H9 (cell line): ENCODE data around the gene MECP2. TPM values are rescaled to one million over a fixed set of nuclear protein-coding genes. Genes with fewer than 3 reads are reported as not detected.

Source experiments
- DNase-seq: peaks from one replicate; pipeline ENCODE4 v3.0.0-alpha.2; 2017
- H2AFZ ChIP-seq: one replicate; pipeline ENCODE4 v1.6.1; 2013; ENCODE audit warnings: mild to moderate bottlenecking, low read length, control low read depth, moderate library complexity
- H2AK5ac ChIP-seq: 2 replicates; pipeline ENCODE4 v1.6.1; 2013; ENCODE audit warnings: low read length, control low read depth, mixed read lengths; ENCODE audit not compliant: insufficient read length
- H2BK120ac ChIP-seq: one replicate; pipeline ENCODE4 v1.6.1; 2013; ENCODE audit warnings: low read depth, mild to moderate bottlenecking, low read length, control low read depth, inconsistent platforms; ENCODE audit not compliant: poor library complexity, severe bottlenecking
- H2BK12ac ChIP-seq: 2 replicates; pipeline ENCODE4 v1.6.1; 2013; ENCODE audit warnings: low read length, control low read depth, mixed read lengths, low read depth; ENCODE audit not compliant: insufficient read length
- H2BK15ac ChIP-seq: 2 replicates; pipeline ENCODE4 v1.6.1; 2013; ENCODE audit warnings: low read depth, low read length, control low read depth
- H2BK20ac ChIP-seq: one replicate; pipeline ENCODE4 v1.6.1; 2013; ENCODE audit warnings: low read depth, mild to moderate bottlenecking, low read length, control low read depth, inconsistent platforms; ENCODE audit not compliant: poor library complexity, severe bottlenecking
- H2BK5ac ChIP-seq: 2 replicates; pipeline ENCODE4 v1.6.1; 2013; ENCODE audit warnings: low read length, control low read depth, mixed read lengths; ENCODE audit not compliant: insufficient read length
- H3K14ac ChIP-seq: 2 replicates; pipeline ENCODE4 v1.6.1; 2013; ENCODE audit warnings: low read length, control low read depth; ENCODE audit not compliant: insufficient read depth
- H3K18ac ChIP-seq: 2 replicates; pipeline ENCODE4 v1.6.1; 2013; ENCODE audit warnings: low read depth, mild to moderate bottlenecking, mixed read lengths, low read length, control low read depth; ENCODE audit not compliant: insufficient read length
- H3K23ac ChIP-seq: 2 replicates; pipeline ENCODE4 v1.6.1; 2013; ENCODE audit warnings: low read length, control low read depth, mixed read lengths, low read depth; ENCODE audit not compliant: insufficient read length
- H3K23me2 ChIP-seq: 2 replicates; pipeline ENCODE4 v1.6.1; 2013; ENCODE audit warnings: low read depth, mild to moderate bottlenecking, mixed read lengths, low read length, control low read depth; ENCODE audit not compliant: insufficient read length, poor library complexity, severe bottlenecking
- H3K27ac ChIP-seq: 2 replicates; pipeline ENCODE4 v1.5.1; 2013; ENCODE audit warnings: low read length, control low read depth, mixed read lengths, low read depth; ENCODE audit not compliant: insufficient read length
- H3K27me3 ChIP-seq: 2 replicates; pipeline ENCODE4 v1.6.1; 2013; ENCODE audit warnings: low read length, control low read depth, inconsistent platforms; ENCODE audit not compliant: insufficient read depth
- H3K4ac ChIP-seq: 2 replicates; pipeline ENCODE4 v1.6.1; 2013; ENCODE audit warnings: low read depth, mild to moderate bottlenecking, control low read depth, inconsistent platforms, low read length, moderate library complexity
- H3K4me1 ChIP-seq: 2 replicates; pipeline ENCODE4 v1.6.1; 2013; ENCODE audit warnings: low read length, control low read depth, inconsistent platforms; ENCODE audit not compliant: insufficient read depth
- H3K4me2 ChIP-seq: 2 replicates; pipeline ENCODE4 v1.6.1; 2013; ENCODE audit warnings: low read length, control low read depth, mixed read lengths; ENCODE audit not compliant: insufficient read length, insufficient read depth
- H3K56ac ChIP-seq: 2 replicates; pipeline ENCODE4 v1.6.1; 2013; ENCODE audit warnings: low read depth, mild to moderate bottlenecking, mixed read lengths, low read length, control low read depth; ENCODE audit not compliant: insufficient read length
- H3K79me1 ChIP-seq: 2 replicates; pipeline ENCODE4 v1.6.1; 2013; ENCODE audit warnings: low read depth, mild to moderate bottlenecking, moderate library complexity, low read length, control low read depth, inconsistent platforms; ENCODE audit not compliant: insufficient read depth, poor library complexity, severe bottlenecking
- H3K79me2 ChIP-seq: 2 replicates; pipeline ENCODE4 v1.6.1; 2013; ENCODE audit warnings: low read length, control low read depth, inconsistent platforms; ENCODE audit not compliant: insufficient read depth
- H3K9ac ChIP-seq: 2 replicates; pipeline ENCODE4 v1.6.1; 2013; ENCODE audit warnings: low read length, control low read depth, mixed read lengths; ENCODE audit not compliant: insufficient read length; ENCODE audit errors: extremely low read depth
- H3K9me3 ChIP-seq: one replicate; pipeline ENCODE4 v1.6.1; 2013; ENCODE audit warnings: low read depth, low read length, inconsistent platforms; ENCODE audit not compliant: control insufficient read depth
- H3T11ph ChIP-seq: one replicate; pipeline ENCODE4 v1.6.1; 2013; ENCODE audit warnings: mild to moderate bottlenecking, low read length, control low read depth, inconsistent platforms
- H4K20me1 ChIP-seq: one replicate; pipeline ENCODE4 v1.6.1; 2013; ENCODE audit not compliant: control insufficient read depth, insufficient read length, insufficient read depth
- H4K5ac ChIP-seq: 2 replicates; pipeline ENCODE4 v1.6.1; 2013; ENCODE audit warnings: low read depth, mild to moderate bottlenecking, mixed read lengths, low read length, control low read depth; ENCODE audit not compliant: insufficient read length
- H4K8ac ChIP-seq: replicated peaks from 2 replicates; pipeline ENCODE4 v1.6.1; 2013; ENCODE audit warnings: low read length, control low read depth, mixed read lengths, low read depth; ENCODE audit not compliant: insufficient read length
- H4K91ac ChIP-seq: 2 replicates; pipeline ENCODE4 v1.6.1; 2013; ENCODE audit warnings: low read depth, mild to moderate bottlenecking, moderate library complexity, mixed read lengths, low read length, control low read depth; ENCODE audit not compliant: insufficient read length
- H3K27ac Mint-ChIP-seq, 3 experiments: 2 replicates in 2 of 3; 3 replicates in 1 of 3; pipeline ENCODE4 v1.8.0; 2020 to 2021; ENCODE audit warnings: mixed read lengths in 3 of 3, mild to moderate bottlenecking in 1 of 3, moderate library complexity in 1 of 3
- H3K27me3 Mint-ChIP-seq: 2 replicates; pipeline ENCODE4 v1.8.0; 2021; ENCODE audit warnings: low read depth, mild to moderate bottlenecking, moderate library complexity, mixed read lengths
- H3K36me3 Mint-ChIP-seq, 3 experiments: 2 replicates in 2 of 3; 3 replicates in 1 of 3; pipeline ENCODE4 v1.8.0; 2020 to 2021; ENCODE audit warnings: low read depth in 3 of 3, mixed read lengths in 3 of 3; ENCODE audit not compliant: insufficient read depth in 1 of 3
- H3K4me1 Mint-ChIP-seq, 2 experiments: 2 replicates each; pipeline ENCODE4 v1.8.0; 2020; ENCODE audit warnings: mixed read lengths in 2 of 2
- H3K4me3 Mint-ChIP-seq, 2 experiments: 2 replicates in 1 of 2; 3 replicates in 1 of 2; pipeline ENCODE4 v1.8.0; 2020 to 2021; ENCODE audit warnings: mild to moderate bottlenecking in 2 of 2, mixed read lengths in 2 of 2, moderate library complexity in 1 of 2
- H3K9me3 Mint-ChIP-seq, 2 experiments: 2 replicates in 1 of 2; 3 replicates in 1 of 2; pipeline ENCODE4 v1.8.0; 2020; ENCODE audit warnings: mild to moderate bottlenecking in 2 of 2, mixed read lengths in 2 of 2, moderate library complexity in 1 of 2
- CTCF ChIP-seq: fragments of 200-600 bp; sonication (generic); conservative IDR thresholded peaks from 3 replicates; pipeline ENCODE4 v1.8.0; 2021; ENCODE audit warnings: antibody characterized with exemption, mild to moderate bottlenecking
- WGBS: extraction: QIAGEN DNeasy Blood & Tissue Kit; methylation state at CpG from one replicate; pipeline ENCODE4 v1.1.7; 2013; ENCODE audit warnings: missing lambda C conversion rate, low lambda C conversion rate, mixed read lengths; ENCODE audit not compliant: insufficient read length; ENCODE audit errors: extremely low coverage; 5-methylcytosine and 5-hydroxymethylcytosine counted together
- total RNA-seq: library from RNA; stranded (reverse); gene quantifications from 2 replicates; pipeline ENCODE4 v1.2.1, GENCODE V29; 2021

Gene MECP2
- total RNA-seq, 1 experiment from 2014 or later, result 32.2 TPM

- TF ChIP-seq CTCF, result no peak
- Histone ChIP-seq H4K91ac (no peak overlapping the region), H3K18ac (no peak overlapping the region), H2AK5ac (no peak overlapping the region), H3K56ac (no peak overlapping the region), H3T11ph (no peak overlapping the region), H3K27me3 (no peaks in the 10 kb centered on the region), H3K4ac (no peak overlapping the region), H3K27ac (no peak overlapping the region), H3K23ac (no peak overlapping the region), H2BK12ac (no peak overlapping the region), H4K20me1 (no peaks in the 10 kb centered on the region), H4K5ac (no peak overlapping the region), H3K14ac (no peak overlapping the region), H2BK5ac (no peak overlapping the region), H3K4me1 (no peaks in the 10 kb centered on the region), H4K8ac (no peak overlapping the region), H3K4me2 (no peak overlapping the region), H2BK120ac (no peak overlapping the region), H3K9ac (no peak overlapping the region), H3K79me2 (no peaks in the 10 kb centered on the region), H3K79me1 (no peaks in the 10 kb centered on the region), H3K23me2 (no peaks in the 10 kb centered on the region), H2BK20ac (no peak overlapping the region), H2BK15ac (no peak overlapping the region), H2AFZ (no peak overlapping the region), H3K9me3 (peaks cover 13% of the 10 kb centered on the region)
- H3K36me3 Mint-ChIP-seq, result peaks cover 0 to 3% (median 3%) of the 10 kb centered on the region in 3 experiments; a peak in 2 of 7 replicates
- H3K4me3 Mint-ChIP-seq, result no peak overlapping the region
- H3K27me3 Mint-ChIP-seq, result peaks cover 6% of the 10 kb centered on the region
- no peak overlapping the region for H3K27ac Mint-ChIP-seq
- DNase-seq, result no peak
- peaks cover 71 to 76% of the 10 kb centered on the region in 2 experiments for H3K9me3 Mint-ChIP-seq
- no CpG with 5 or more reads among the region's 11 CpGs for WGBS
- H3K4me1 Mint-ChIP-seq, result peaks cover 0 to 3% of the 10 kb centered on the region in 2 experiments; a peak in 1 of 4 replicates
Measured at GRCh38 chrX:154126101-154126500, 28.6 kb upstream of the MECP2 start.
